Smooth muscle cell of the brain vasculature (primary cell): ENCODE measurements around the gene EXD2.
"Not testable (repeated sequence)": the region's sequence is repeated elsewhere in the genome, so short reads cannot be mapped to it uniquely, and the experiment has no call there.

Source experiments
- DNase-seq: peaks from one replicate; pipeline ENCODE4 v3.0.0-alpha.2; 2012; ENCODE audit warnings: low read depth, low spot score

The EXD2 gene

GRCh38 chr14:69191340-69192111, at the start of gene EXD2:
Gene EXD2, plus strand, starts transcription at chr14:69191498. Its CDS starts 17,973 bp downstream, at chr14:69209471.
- peak; percentile 29 for DNase-seq

GRCh38 chr14:69141550-69141949, 49.7 kb upstream of the EXD2 start:
- DNase-seq: no peak

GRCh38 chr14:69142101-69142500, 49.2 kb upstream of the EXD2 start:
- DNase-seq: no peak

- no peak for DNase-seq
Measured at GRCh38 chr14:69149461-69150244, 41.6 kb upstream of the EXD2 start.

GRCh38 chr14:69151458-69152180, 39.7 kb upstream of the EXD2 start:
- no peak for DNase-seq

GRCh38 chr14:69152181-69152901, 39.0 kb upstream of the EXD2 start:
- no peak for DNase-seq

GRCh38 chr14:69152902-69153151, 38.5 kb upstream of the EXD2 start, which contains the start of gene DCAF5:
Gene DCAF5, minus strand, starts transcription at chr14:69153119. Its CDS starts 141 bp downstream, at chr14:69152978.
- DNase-seq: no peak

GRCh38 chr14:69153152-69153872, 38.0 kb upstream of the EXD2 start:
- DNase-seq: peak; percentile 71

GRCh38 chr14:69153873-69154270, 37.4 kb upstream of the EXD2 start:
- DNase-seq: no peak

- no peak for DNase-seq
Measured at GRCh38 chr14:69154779-69155178, 36.5 kb upstream of the EXD2 start.

- no peak for DNase-seq
Measured at GRCh38 chr14:69156224-69156623, 35.1 kb upstream of the EXD2 start.

- DNase-seq: no peak
Measured at GRCh38 chr14:69161590-69161989, 29.7 kb upstream of the EXD2 start.

- DNase-seq: not testable (repeated sequence)
Measured at GRCh38 chr14:69165787-69166186, 25.5 kb upstream of the EXD2 start.

GRCh38 chr14:69170839-69171238, 20.5 kb upstream of the EXD2 start:
- no peak for DNase-seq

- no peak for DNase-seq
Measured at GRCh38 chr14:69171569-69171968, 19.7 kb upstream of the EXD2 start.

GRCh38 chr14:69175130-69175529, 16.2 kb upstream of the EXD2 start:
- DNase-seq: no peak

GRCh38 chr14:69181491-69181890, 9.8 kb upstream of the EXD2 start:
- DNase-seq: no peak

GRCh38 chr14:69182580-69182979, 8.7 kb upstream of the EXD2 start:
- DNase-seq: not testable (repeated sequence)

GRCh38 chr14:69183735-69184134, 7.6 kb upstream of the EXD2 start:
- no peak for DNase-seq

GRCh38 chr14:69190191-69190590, 1.1 kb upstream of the EXD2 start:
- DNase-seq: no peak

GRCh38 chr14:69193721-69194120, 2.4 kb downstream of the EXD2 start:
- DNase-seq: no peak
